ENCODE data around the gene NOA1. TPM values are rescaled to one million over a fixed set of nuclear protein-coding genes. Genes with fewer than 3 reads are reported as not detected.

The NOA1 gene
- total RNA-seq, 2 experiments from 2014 or later: 20.2 to 28.1 TPM

DNA sequence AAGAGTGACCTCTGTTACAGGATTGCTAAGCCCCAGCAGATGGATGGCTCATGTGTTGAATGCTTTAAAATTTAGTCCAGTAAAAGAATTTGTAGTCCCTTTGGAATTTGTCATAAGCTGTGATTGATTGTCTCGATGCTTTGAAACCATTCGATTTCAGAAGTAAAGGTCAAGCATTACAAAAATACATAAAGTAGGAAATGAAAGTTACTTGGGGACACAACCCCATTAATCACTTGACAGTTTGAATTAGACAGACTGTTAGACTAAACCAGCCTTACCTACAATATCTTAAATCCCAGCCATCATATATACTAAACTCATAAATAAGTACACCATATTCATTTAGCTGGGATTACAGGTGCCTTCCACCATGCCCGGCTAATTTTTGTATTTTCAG, 63.1 kb downstream of the NOA1 start:
- BruUV-seq (replicated peaks): no TSS peak
- Histone ChIP-seq H3K4me1 (ENCODE audit: insufficient read depth, low read length, poor library complexity, severe bottlenecking) (peaks cover 46% of the 10 kb centered on the region), H3K4me3 (ENCODE audit: low read depth, low read length, poor library complexity, severe bottlenecking) (no peak overlapping the region), H4K20me1 (ENCODE audit: insufficient read depth, low read length) (peaks cover 5% of the 10 kb centered on the region; the same call in 1 of the 2 replicates), H3K9me3 (ENCODE audit: low read length) (no peaks in the 10 kb centered on the region), H3K36me3 (ENCODE audit: insufficient read depth, low read length) (peaks cover 83% of the 10 kb centered on the region), H3K27ac (ENCODE audit: low read depth, low read length, poor library complexity, severe bottlenecking) (no peak overlapping the region), H2AFZ (ENCODE audit: low read length) (no peak overlapping the region), H3K4me2 (ENCODE audit: low read length) (peak overlapping the region; percentile 19; the same call in 1 of the 2 replicates), H3K79me2 (ENCODE audit: insufficient read depth, low read depth, low read length) (peaks cover 100% of the 10 kb centered on the region), H3K9me2 (ENCODE audit: insufficient read depth, low read length) (no peaks in the 10 kb centered on the region)
- DNase-seq (ENCODE audit: low spot score): no peak
- TF ChIP-seq, protein P1, sequence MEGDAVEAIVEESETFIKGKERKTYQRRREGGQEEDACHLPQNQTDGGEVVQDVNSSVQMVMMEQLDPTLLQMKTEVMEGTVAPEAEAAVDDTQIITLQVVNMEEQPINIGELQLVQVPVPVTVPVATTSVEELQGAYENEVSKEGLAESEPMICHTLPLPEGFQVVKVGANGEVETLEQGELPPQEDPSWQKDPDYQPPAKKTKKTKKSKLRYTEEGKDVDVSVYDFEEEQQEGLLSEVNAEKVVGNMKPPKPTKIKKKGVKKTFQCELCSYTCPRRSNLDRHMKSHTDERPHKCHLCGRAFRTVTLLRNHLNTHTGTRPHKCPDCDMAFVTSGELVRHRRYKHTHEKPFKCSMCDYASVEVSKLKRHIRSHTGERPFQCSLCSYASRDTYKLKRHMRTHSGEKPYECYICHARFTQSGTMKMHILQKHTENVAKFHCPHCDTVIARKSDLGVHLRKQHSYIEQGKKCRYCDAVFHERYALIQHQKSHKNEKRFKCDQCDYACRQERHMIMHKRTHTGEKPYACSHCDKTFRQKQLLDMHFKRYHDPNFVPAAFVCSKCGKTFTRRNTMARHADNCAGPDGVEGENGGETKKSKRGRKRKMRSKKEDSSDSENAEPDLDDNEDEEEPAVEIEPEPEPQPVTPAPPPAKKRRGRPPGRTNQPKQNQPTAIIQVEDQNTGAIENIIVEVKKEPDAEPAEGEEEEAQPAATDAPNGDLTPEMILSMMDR (conservative IDR thresholded peaks at IDR 0.05; ENCODE audit: low read length): no peak
- no peak for TF ChIP-seq EZH2phosphoT487 (IDR thresholded peaks at IDR 0.05; ENCODE audit: borderline replicate concordance, low read depth, low read length)
- POLR2A ChIA-PET: interaction anchor here (0.6 kb wide), 1 partner anchor 252 kb away, joined by 3 read pairs; no protein-coding TSS in a partner anchor
- intact Hi-C loops (cut with micrococcal nuclease; ENCODE audit: unreplicated experiment): no loop called here
- CTCF ChIA-PET (ENCODE audit: unreplicated experiment): no interaction called here

Small RNA genes lying within 50 kb of the gene (small RNA-seq; reads per million reads assigned to genes)
- not detected for gene RNU6-998P

Other genes starting within 250 kb of the NOA1 start
- 9.5 and 15.1 TPM in 2 replicates for gene SPINK2, start 155.9 kb downstream of the NOA1 start, total RNA-seq (2014; rRNA removed; shearing (Covaris generic))
- 3.0 and 5.2 TPM in 2 replicates for gene SPINK2, start 155.9 kb downstream of the NOA1 start, total RNA-seq (2022)
- 26.7 and 27.3 TPM in 2 replicates for gene REST, start 69.7 kb downstream of the NOA1 start, total RNA-seq (2014; rRNA removed; shearing (Covaris generic))
- 39.2 and 41.8 TPM in 2 replicates for gene REST, start 69.7 kb downstream of the NOA1 start, total RNA-seq (2022)
- gene POLR2B, start 1.3 kb upstream of the NOA1 start, total RNA-seq (2014; rRNA removed; shearing (Covaris generic)): 106 and 164 TPM in 2 replicates
- gene POLR2B, start 1.3 kb upstream of the NOA1 start, total RNA-seq (2022): 144 and 148 TPM in 2 replicates
- gene IGFBP7, start 132.8 kb upstream of the NOA1 start, total RNA-seq (2014; rRNA removed; shearing (Covaris generic)): not detected in 2 replicates
- not detected in 2 replicates for gene IGFBP7, start 132.8 kb upstream of the NOA1 start, total RNA-seq (2022)

All from OCI-LY7 (cell line).